Bronchial epithelial cell (primary cell): ENCODE data around the gene PPARA. TPM values are rescaled to one million over a fixed set of nuclear protein-coding genes. Genes with fewer than 3 reads are reported as not detected.

ENCODE experiments used
- DNase-seq: peaks from one replicate; pipeline ENCODE4 v3.0.0-alpha.2; 2010; ENCODE audit warnings: low read depth
- FAIRE-seq: peaks from 2 replicates; lab custom pipeline; 2011; peaks lifted over from hg19 to GRCh38; lab: Jason Lieb, UNC
- H3K27me3 ChIP-seq: 2 replicates; pipeline ENCODE4 v1.5.1; 2011; ENCODE audit warnings: low read length; ENCODE audit not compliant: control insufficient read depth, insufficient read depth
- H3K36me3 ChIP-seq: 2 replicates; pipeline ENCODE4 v1.5.1; 2011; ENCODE audit warnings: low read length; ENCODE audit not compliant: control insufficient read depth, insufficient read depth
- H3K4me3 ChIP-seq: 2 replicates; pipeline ENCODE4 v1.5.1; 2011; ENCODE audit warnings: mild to moderate bottlenecking, low read depth, low read length, control low read depth
- CTCF ChIP-seq: IDR thresholded peaks from 2 replicates; pipeline ENCODE4 v1.5.1; 2011; ENCODE audit warnings: mild to moderate bottlenecking, moderate library complexity, low read length, control low read depth, inconsistent platforms; ENCODE audit not compliant: insufficient read depth, severe bottlenecking
- total RNA-seq: library from RNA; depleted of rRNA; stranded (reverse); fragments of >200 nt; gene quantifications from 2 replicates; pipeline ENCODE4 v1.2.1, GENCODE V29; 2014

PPARA gene
- total RNA-seq, 1 donor from 2014 or later = 10.5 TPM

GRCh38 chr22:46147471-46148267, 2.7 kb upstream of the PPARA start:
- FAIRE-seq = no peak
- H3K4me3 ChIP-seq = no peak overlapping the region
- no peaks in the 10 kb centered on the region for H3K36me3 ChIP-seq
- TF ChIP-seq CTCF = no peak
- DNase-seq = peak; percentile 65
- H3K27me3 ChIP-seq = peaks cover 2% of the 10 kb centered on the region

- no peak for DNase-seq
- H3K4me3 ChIP-seq = no peak overlapping the region
- no peak for FAIRE-seq
- H3K36me3 ChIP-seq = no peaks in the 10 kb centered on the region
- no peak for TF ChIP-seq CTCF
- peaks cover 2% of the 10 kb centered on the region for H3K27me3 ChIP-seq
Measured at GRCh38 chr22:46148336-46148735, 2.0 kb upstream of the PPARA start.

DNA sequence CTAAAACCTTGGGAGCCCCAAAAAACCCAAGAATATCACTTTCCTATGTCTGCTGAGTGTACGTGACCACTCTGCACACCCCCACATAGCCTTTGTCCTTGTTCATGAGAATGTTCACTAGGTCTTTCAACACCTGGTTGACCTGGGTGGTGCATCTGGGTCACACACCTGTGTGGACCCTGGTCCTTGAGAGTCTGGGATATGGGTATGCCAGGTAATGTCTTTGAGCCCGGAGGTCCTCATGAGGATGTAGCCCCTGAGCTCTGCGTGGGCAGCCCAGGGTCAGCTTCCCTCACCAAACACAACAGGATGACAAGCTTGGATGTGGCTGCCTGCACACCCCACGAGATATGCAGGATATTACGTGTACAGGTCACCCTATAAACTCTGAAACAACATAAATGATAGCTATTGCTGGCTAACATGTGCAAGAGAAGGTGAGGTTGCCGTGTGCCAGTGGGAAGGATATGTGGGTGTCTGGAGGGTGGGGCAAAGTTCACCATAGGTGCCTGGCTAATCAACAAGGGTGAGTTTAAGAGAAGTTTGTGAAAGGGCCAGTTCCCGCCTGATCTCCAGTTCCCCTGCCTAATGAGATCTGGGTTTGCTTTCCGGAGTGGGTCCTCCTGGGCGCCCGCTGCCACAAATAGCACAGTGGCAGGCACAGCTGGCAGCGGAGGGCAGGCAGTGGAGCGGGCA, 1.4 kb upstream of the PPARA start:
- DNase-seq (no peak), FAIRE-seq (peak; percentile 73)
- Histone ChIP-seq H3K4me3 (no peak overlapping the region), H3K36me3 (no peaks in the 10 kb centered on the region), H3K27me3 (peaks cover 2% of the 10 kb centered on the region)
- no peak for TF ChIP-seq CTCF

DNA sequence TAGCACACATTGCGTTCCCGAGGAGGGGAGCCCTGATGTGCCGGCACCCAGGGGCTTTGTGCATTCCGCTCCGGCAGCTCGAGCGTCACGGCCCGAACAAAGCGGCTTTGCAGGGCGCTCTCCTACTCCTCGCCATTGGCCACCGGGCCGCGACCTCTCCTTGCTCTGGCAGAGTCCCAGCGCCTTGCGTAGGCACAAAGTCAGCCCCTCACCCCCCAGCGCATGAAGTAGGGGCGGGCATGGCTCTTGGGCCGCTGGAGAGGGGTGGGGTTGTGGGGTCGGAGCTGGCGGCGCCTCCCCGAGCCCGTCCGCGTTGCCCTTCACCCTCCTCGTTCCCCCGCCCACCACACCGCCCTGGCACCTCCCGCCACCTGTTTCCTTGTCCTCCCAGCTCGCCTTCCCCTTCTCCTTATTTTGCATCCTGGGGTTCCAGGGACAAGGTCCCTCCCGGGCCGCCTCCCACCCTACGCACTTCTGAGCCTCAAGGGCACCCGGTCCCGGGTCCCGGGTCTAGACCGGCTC, 753 bp upstream of the PPARA start:
- Histone ChIP-seq H3K36me3 (no peaks in the 10 kb centered on the region), H3K4me3 (peak overlapping the region; percentile 49), H3K27me3 (peaks cover 2% of the 10 kb centered on the region)
- DNase-seq = no peak
- no peak for FAIRE-seq
- TF ChIP-seq CTCF = no peak

GRCh38 chr22:46150655-46151477, 540 bp downstream of the PPARA start:
- TF ChIP-seq CTCF = no peak
- FAIRE-seq (no peak), DNase-seq (no peak)

More at GRCh38 chr22:46150655-46151477, 540 bp downstream of the PPARA start:
- peak overlapping the region; percentile 88 for H3K4me3 ChIP-seq
- peaks cover 2% of the 10 kb centered on the region for H3K27me3 ChIP-seq
- H3K36me3 ChIP-seq = no peaks in the 10 kb centered on the region
